ENCODE results near the gene TRPM3. TPM values are rescaled to one million over a fixed set of nuclear protein-coding genes. Genes with fewer than 3 reads are reported as not detected.

Gene TRPM3
- total RNA-seq, 6 experiments from 2014 or later = 0.02 TPM; not detected in 5

- DNase-seq = no peak
- no peak overlapping the region for H3K27ac Mint-ChIP-seq
- H3K4me3 Mint-ChIP-seq = no peak overlapping the region
- H3K36me3 Mint-ChIP-seq (ENCODE audit: low read depth) = no peaks in the 10 kb centered on the region
- no peaks in the 10 kb centered on the region for H3K4me1 Mint-ChIP-seq (ENCODE audit: low read depth)
- no peak for TF ChIP-seq CTCF (IDR thresholded peaks at IDR 0.05)
- no peaks in the 10 kb centered on the region for H3K9me3 Mint-ChIP-seq
- peaks cover 15% of the 10 kb centered on the region for H3K27me3 Mint-ChIP-seq (ENCODE audit: insufficient read depth)
These were observed 747 bp downstream of the TRPM3 start for GRCh38 chr9:71120501-71121247.

GRCh38 chr9:71119746-71120145, 1.7 kb downstream of the TRPM3 start:
- no peak overlapping the region for H3K27ac Mint-ChIP-seq
- H3K36me3 Mint-ChIP-seq (ENCODE audit: low read depth) = no peaks in the 10 kb centered on the region
- H3K9me3 Mint-ChIP-seq = no peaks in the 10 kb centered on the region
- no peak for DNase-seq
- no peak overlapping the region for H3K4me3 Mint-ChIP-seq
- no peaks in the 10 kb centered on the region for H3K4me1 Mint-ChIP-seq (ENCODE audit: low read depth)
- H3K27me3 Mint-ChIP-seq (ENCODE audit: insufficient read depth) = peaks cover 15% of the 10 kb centered on the region
- no peak for TF ChIP-seq CTCF (IDR thresholded peaks at IDR 0.05)

GRCh38 chr9:71118324-71118723, 3.1 kb downstream of the TRPM3 start:
- no peak for TF ChIP-seq CTCF (IDR thresholded peaks at IDR 0.05)
- no peak for DNase-seq
- Mint-ChIP-seq H3K4me3 (no peak overlapping the region), H3K27ac (no peak overlapping the region), H3K9me3 (no peaks in the 10 kb centered on the region), H3K27me3 (ENCODE audit: insufficient read depth) (peaks cover 13% of the 10 kb centered on the region), H3K4me1 (ENCODE audit: low read depth) (no peaks in the 10 kb centered on the region), H3K36me3 (ENCODE audit: low read depth) (no peaks in the 10 kb centered on the region)

- Mint-ChIP-seq H3K4me3 (no peak overlapping the region), H3K36me3 (ENCODE audit: low read depth) (no peaks in the 10 kb centered on the region), H3K4me1 (ENCODE audit: low read depth) (no peaks in the 10 kb centered on the region), H3K27ac (no peak overlapping the region), H3K27me3 (ENCODE audit: insufficient read depth) (peaks cover 3% of the 10 kb centered on the region), H3K9me3 (no peaks in the 10 kb centered on the region)
- no peak for TF ChIP-seq CTCF (IDR thresholded peaks at IDR 0.05)
- DNase-seq = no peak
These were observed 5.9 kb downstream of the TRPM3 start for GRCh38 chr9:71115448-71115975.

- no peak for DNase-seq
- no peaks in the 10 kb centered on the region for H3K9me3 Mint-ChIP-seq
- H3K27me3 Mint-ChIP-seq (ENCODE audit: insufficient read depth) = no peaks in the 10 kb centered on the region; the same call in none of the 2 replicates
- TF ChIP-seq CTCF (IDR thresholded peaks at IDR 0.05) = no peak
- no peak overlapping the region for H3K27ac Mint-ChIP-seq
- no peaks in the 10 kb centered on the region for H3K4me1 Mint-ChIP-seq (ENCODE audit: low read depth)
- H3K36me3 Mint-ChIP-seq (ENCODE audit: low read depth) = no peaks in the 10 kb centered on the region
- no peak overlapping the region for H3K4me3 Mint-ChIP-seq
These were observed 8.6 kb downstream of the TRPM3 start for GRCh38 chr9:71112866-71113265.

Measured in HFFc6 (cell line).